ENCODE data around the gene MED20.

DNA sequence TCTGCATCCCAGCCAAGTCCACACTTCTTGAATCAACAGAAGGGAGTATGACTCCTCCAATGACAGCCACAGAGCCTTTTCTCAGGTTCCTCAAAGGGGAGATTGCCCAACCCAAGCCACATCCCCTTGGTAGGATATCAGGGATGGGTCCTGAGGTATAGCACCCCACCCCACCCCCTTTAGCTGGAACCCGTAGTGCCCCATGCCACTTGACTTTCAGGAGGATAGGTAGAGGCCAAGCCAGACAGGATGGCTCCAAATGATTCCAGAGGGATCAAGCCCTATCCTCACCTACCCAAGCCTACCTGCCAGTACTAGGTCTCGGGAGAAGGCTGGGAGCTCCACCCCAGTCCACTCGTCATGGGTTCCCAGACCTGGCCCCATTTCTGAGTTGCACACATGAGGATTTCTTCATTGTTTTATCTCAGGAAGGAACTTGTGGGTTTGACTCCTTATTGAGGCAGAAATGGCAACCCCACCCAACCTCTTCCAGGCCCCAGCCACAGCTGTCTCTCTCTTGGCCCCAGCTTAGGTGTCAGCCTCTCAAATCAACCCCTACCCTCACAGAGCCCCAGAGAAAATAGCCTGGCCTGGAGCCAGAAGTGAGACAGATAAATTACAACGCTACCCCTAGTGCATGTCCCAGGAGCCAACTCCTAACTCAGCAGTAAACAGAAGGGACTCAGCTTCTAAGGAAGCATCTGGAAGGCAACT is 17.1 kb upstream of the MED20 start:
- TF ChIP-seq, protein P1, sequence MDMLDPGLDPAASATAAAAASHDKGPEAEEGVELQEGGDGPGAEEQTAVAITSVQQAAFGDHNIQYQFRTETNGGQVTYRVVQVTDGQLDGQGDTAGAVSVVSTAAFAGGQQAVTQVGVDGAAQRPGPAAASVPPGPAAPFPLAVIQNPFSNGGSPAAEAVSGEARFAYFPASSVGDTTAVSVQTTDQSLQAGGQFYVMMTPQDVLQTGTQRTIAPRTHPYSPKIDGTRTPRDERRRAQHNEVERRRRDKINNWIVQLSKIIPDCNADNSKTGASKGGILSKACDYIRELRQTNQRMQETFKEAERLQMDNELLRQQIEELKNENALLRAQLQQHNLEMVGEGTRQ (IDR thresholded peaks at IDR 0.05; ENCODE audit: borderline replicate concordance, low read depth, low read length), result no peak
- TF ChIP-seq BACH1 (IDR thresholded peaks at IDR 0.05; ENCODE audit: borderline replicate concordance) (no peak), HDGF (IDR thresholded peaks at IDR 0.05) (no peak), CBX3 (IDR thresholded peaks at IDR 0.05; ENCODE audit: borderline replicate concordance, low read depth) (no peak), TAF1 (IDR thresholded peaks at IDR 0.05; ENCODE audit: borderline replicate concordance, low read depth, low read length) (no peak), EZH2 (IDR thresholded peaks at IDR 0.05; ENCODE audit: borderline replicate concordance, control insufficient read depth, low read depth, low read length) (no peak), SUPT20H (IDR thresholded peaks at IDR 0.05; ENCODE audit: borderline replicate concordance, control insufficient read depth, low read depth, low read length) (no peak), IKZF1 (conservative IDR thresholded peaks at IDR 0.05) (no peak), EP300 (IDR thresholded peaks at IDR 0.05; ENCODE audit: borderline replicate concordance in 1 of 2, control insufficient read depth in 1 of 2, low read depth in 2 of 2, low read length in 2 of 2) (no peak), POLR2A (IDR thresholded peaks at IDR 0.05; ENCODE audit: low read depth, low read length) (no peak)
- TF ChIP-seq, protein P2, sequence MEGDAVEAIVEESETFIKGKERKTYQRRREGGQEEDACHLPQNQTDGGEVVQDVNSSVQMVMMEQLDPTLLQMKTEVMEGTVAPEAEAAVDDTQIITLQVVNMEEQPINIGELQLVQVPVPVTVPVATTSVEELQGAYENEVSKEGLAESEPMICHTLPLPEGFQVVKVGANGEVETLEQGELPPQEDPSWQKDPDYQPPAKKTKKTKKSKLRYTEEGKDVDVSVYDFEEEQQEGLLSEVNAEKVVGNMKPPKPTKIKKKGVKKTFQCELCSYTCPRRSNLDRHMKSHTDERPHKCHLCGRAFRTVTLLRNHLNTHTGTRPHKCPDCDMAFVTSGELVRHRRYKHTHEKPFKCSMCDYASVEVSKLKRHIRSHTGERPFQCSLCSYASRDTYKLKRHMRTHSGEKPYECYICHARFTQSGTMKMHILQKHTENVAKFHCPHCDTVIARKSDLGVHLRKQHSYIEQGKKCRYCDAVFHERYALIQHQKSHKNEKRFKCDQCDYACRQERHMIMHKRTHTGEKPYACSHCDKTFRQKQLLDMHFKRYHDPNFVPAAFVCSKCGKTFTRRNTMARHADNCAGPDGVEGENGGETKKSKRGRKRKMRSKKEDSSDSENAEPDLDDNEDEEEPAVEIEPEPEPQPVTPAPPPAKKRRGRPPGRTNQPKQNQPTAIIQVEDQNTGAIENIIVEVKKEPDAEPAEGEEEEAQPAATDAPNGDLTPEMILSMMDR (IDR thresholded peaks at IDR 0.05 in 2 of 3, conservative IDR thresholded peaks at IDR 0.05 in 1 of 3; ENCODE audit: control insufficient read depth in 2 of 3, extremely low read depth in 1 of 3, insufficient read depth in 1 of 3, low read depth in 3 of 3, low read length in 3 of 3), result no peak

Measured in GM12878 (cell line).